ENCODE measurements around the gene DOCK8. TPM values are rescaled to one million over a fixed set of nuclear protein-coding genes. Genes with fewer than 3 reads are reported as not detected.

The DOCK8 gene
- total and polyA plus RNA-seq, 2 of the 4 experiments (the other 2 are of a cell fraction): not detected

- no peak overlapping the region for H3K4me2 ChIP-seq (ENCODE audit: low read depth, low read length)
- H4K20me1 ChIP-seq (ENCODE audit: insufficient read depth, low read length): no peaks in the 10 kb centered on the region
- no peak overlapping the region for H4K91ac ChIP-seq (ENCODE audit: insufficient read depth, low read depth, low read length)
- H3K56ac ChIP-seq (ENCODE audit: extremely low read depth, insufficient read depth, low read length): no peak overlapping the region
- BruUV-seq (replicated peaks): no TSS peak
- no peak for DNase-seq
- no CpG with 5 or more reads among the region's 3 CpGs for WGBS, 2 experiments (ENCODE audit: extremely low coverage in 2 of 2, insufficient read length in 1 of 2)
- H2BK120ac ChIP-seq (ENCODE audit: low read depth, low read length): no peak overlapping the region
- H2AFZ ChIP-seq (replicated peaks; ENCODE audit: low read length, poor library complexity): no peak overlapping the region
- no peaks in the 10 kb centered on the region; the same call in 1 of the 2 replicates for H3K27me3 ChIP-seq (ENCODE audit: control insufficient read depth, insufficient read depth, low read length)
- H3K9ac ChIP-seq (ENCODE audit: low read depth, low read length): no peak overlapping the region
- H3K9me1 ChIP-seq (ENCODE audit: insufficient read depth, low read length): no peaks in the 10 kb centered on the region
- CTCF ChIA-PET: interaction anchor here (0.6 to 1.2 kb wide), 2 partner anchors 20 to 22 kb away, joined by 3 to 4 read pairs; no protein-coding TSS in a partner anchor
- no peak overlapping the region for H2BK5ac ChIP-seq (ENCODE audit: low read depth, low read length, poor library complexity, severe bottlenecking)
- H4K8ac ChIP-seq (ENCODE audit: low read depth in 2 of 2, low read length in 2 of 2): no peak overlapping the region
- H2BK15ac ChIP-seq (ENCODE audit: low read depth, low read length): no peak overlapping the region
- in situ Hi-C loops (cut with MboI; ENCODE audit: low sequenced_read_pairs): no loop called here
- H4K5ac ChIP-seq (ENCODE audit: low read depth, low read length): no peak overlapping the region
- intact Hi-C loops (cut with micrococcal nuclease): no loop called here
- no peaks in the 10 kb centered on the region for H3K36me3 ChIP-seq (ENCODE audit: control insufficient read depth, insufficient read depth, low read length)
- H2BK20ac ChIP-seq (ENCODE audit: low read depth, low read length): no peak overlapping the region
- dilution Hi-C loops (cut with HindIII; ENCODE audit: low sequenced_read_pairs, unreplicated experiment): no loop called here
- no peak overlapping the region for H3K4me3 ChIP-seq (ENCODE audit: insufficient read depth, low read depth, low read length)
- H3K4ac ChIP-seq (ENCODE audit: low read depth, low read length): no peak overlapping the region
- TF ChIP-seq USF2 (IDR thresholded peaks at IDR 0.05; ENCODE audit: low read depth, low read length) (no peak), RAD21 (IDR thresholded peaks at IDR 0.05; ENCODE audit: low read length) (no peak), FOS (IDR thresholded peaks at IDR 0.05; ENCODE audit: low read depth, low read length) (no peak), CHD1 (IDR thresholded peaks at IDR 0.05; ENCODE audit: low read depth, low read length) (no peak), MAZ (IDR thresholded peaks at IDR 0.05; ENCODE audit: borderline replicate concordance, low read depth, low read length) (no peak), NFE2L2 (IDR thresholded peaks at IDR 0.05; ENCODE audit: low read depth, low read length) (no peak), MXI1 (IDR thresholded peaks at IDR 0.05; ENCODE audit: borderline replicate concordance, low read depth, low read length) (no peak)
- POLR2A ChIA-PET (ENCODE audit: unreplicated experiment): no interaction called here
- no peak overlapping the region for H2AK5ac ChIP-seq (ENCODE audit: low read depth, low read length)
- no peaks in the 10 kb centered on the region for H3K9me3 ChIP-seq (ENCODE audit: control insufficient read depth, insufficient read depth, low read length)
- H3K18ac ChIP-seq (ENCODE audit: low read depth, low read length): no peak overlapping the region
- no peak overlapping the region for H3K23ac ChIP-seq (ENCODE audit: low read depth, low read length)
- no peak overlapping the region for H2AK9ac ChIP-seq (replicated peaks; ENCODE audit: low read depth, low read length, poor library complexity)
- no peaks in the 10 kb centered on the region for H3K4me1 ChIP-seq (ENCODE audit: control insufficient read depth, insufficient read depth, low read length)
- no peak for ATAC-seq (ENCODE audit: low read depth)
- no peak overlapping the region for H3K14ac ChIP-seq (replicated peaks; ENCODE audit: low read depth, low read length)
- no peak overlapping the region for H3K27ac ChIP-seq (ENCODE audit: insufficient read depth, low read length)
- no peaks in the 10 kb centered on the region for H3K79me1 ChIP-seq (ENCODE audit: low read depth in 1 of 2, low read length in 2 of 2)
Observed at GRCh38 chr9:404234-404633, 189.6 kb downstream of the DOCK8 start.
